SK-N-SH (cell line): ENCODE measurements around the gene PDE6B.

Experiments
- EZH2phosphoT487 ChIP-seq: fragments of 200-600 bp; sonication (generic); IDR thresholded peaks from 2 replicates; pipeline ENCODE4 v1.6.1; 2017; ENCODE audit warnings: low read depth, mixed run types, mild to moderate bottlenecking, antibody characterized with exemption, moderate library complexity, borderline replicate concordance
- GABPA ChIP-seq: IDR thresholded peaks from 2 replicates; pipeline ENCODE4 v1.4.0; 2012; ENCODE audit warnings: low read depth, mild to moderate bottlenecking
- GATA2 ChIP-seq: sonication (generic); formaldehyde crosslinking; IDR thresholded peaks from 2 replicates; pipeline ENCODE4 v1.5.0; 2020; ENCODE audit warnings: mild to moderate bottlenecking, missing genetic modification reagents
- JUND ChIP-seq: IDR thresholded peaks from 2 replicates; pipeline ENCODE4 v1.4.0; 2012
- MAX ChIP-seq: IDR thresholded peaks from 2 replicates; pipeline ENCODE4 v1.4.0; 2012; ENCODE audit warnings: low read depth
- MXI1 ChIP-seq: IDR thresholded peaks from 2 replicates; pipeline ENCODE4 v1.6.1; 2012; ENCODE audit warnings: mild to moderate bottlenecking, low read depth, low read length, improper control_type of control experiment
- POLR2AphosphoS5 ChIP-seq: IDR thresholded peaks from 2 replicates; pipeline ENCODE4 v1.6.1; 2012; ENCODE audit warnings: low read depth, low read length
- RCOR1 ChIP-seq: fragments of 150-350 bp; IDR thresholded peaks from 2 replicates; pipeline ENCODE4 v1.6.1; 2017; ENCODE audit warnings: antibody characterized with exemption, low read length
- RFX5 ChIP-seq: IDR thresholded peaks from 2 replicates; pipeline ENCODE4 v1.6.1; 2012; ENCODE audit warnings: mild to moderate bottlenecking, improper control_type of control experiment, low read length
- SMC3 ChIP-seq: IDR thresholded peaks from 2 replicates; pipeline ENCODE4 v1.6.1; 2012; ENCODE audit warnings: low read depth, low read length, improper control_type of control experiment
- YY1 ChIP-seq: IDR thresholded peaks from 2 replicates; pipeline ENCODE4 v1.4.0; 2012; ENCODE audit warnings: low read depth, mild to moderate bottlenecking
- TF ChIP-seq, protein P1 (sequence below): fragments of 200-600 bp; sonication (generic); IDR thresholded peaks from 2 replicates; pipeline ENCODE4 v1.6.1; 2017; ENCODE audit warnings: antibody characterized with exemption, mild to moderate bottlenecking, moderate library complexity
- TF ChIP-seq, protein P2 (sequence below): IDR thresholded peaks from 2 replicates; pipeline ENCODE4 v1.4.0; 2012; ENCODE audit warnings: low read depth, borderline replicate concordance

- TF ChIP-seq GATA2 (CRISPR knock-in tag) (no peak), SMC3 (no peak), JUND (no peak), GABPA (no peak), MAX (no peak), YY1 (no peak), MXI1 (no peak), EZH2phosphoT487 (no peak), POLR2AphosphoS5 (no peak), RCOR1 (no peak), RFX5 (no peak)
- TF ChIP-seq, protein P1, sequence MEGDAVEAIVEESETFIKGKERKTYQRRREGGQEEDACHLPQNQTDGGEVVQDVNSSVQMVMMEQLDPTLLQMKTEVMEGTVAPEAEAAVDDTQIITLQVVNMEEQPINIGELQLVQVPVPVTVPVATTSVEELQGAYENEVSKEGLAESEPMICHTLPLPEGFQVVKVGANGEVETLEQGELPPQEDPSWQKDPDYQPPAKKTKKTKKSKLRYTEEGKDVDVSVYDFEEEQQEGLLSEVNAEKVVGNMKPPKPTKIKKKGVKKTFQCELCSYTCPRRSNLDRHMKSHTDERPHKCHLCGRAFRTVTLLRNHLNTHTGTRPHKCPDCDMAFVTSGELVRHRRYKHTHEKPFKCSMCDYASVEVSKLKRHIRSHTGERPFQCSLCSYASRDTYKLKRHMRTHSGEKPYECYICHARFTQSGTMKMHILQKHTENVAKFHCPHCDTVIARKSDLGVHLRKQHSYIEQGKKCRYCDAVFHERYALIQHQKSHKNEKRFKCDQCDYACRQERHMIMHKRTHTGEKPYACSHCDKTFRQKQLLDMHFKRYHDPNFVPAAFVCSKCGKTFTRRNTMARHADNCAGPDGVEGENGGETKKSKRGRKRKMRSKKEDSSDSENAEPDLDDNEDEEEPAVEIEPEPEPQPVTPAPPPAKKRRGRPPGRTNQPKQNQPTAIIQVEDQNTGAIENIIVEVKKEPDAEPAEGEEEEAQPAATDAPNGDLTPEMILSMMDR: no peak
- TF ChIP-seq, protein P2, sequence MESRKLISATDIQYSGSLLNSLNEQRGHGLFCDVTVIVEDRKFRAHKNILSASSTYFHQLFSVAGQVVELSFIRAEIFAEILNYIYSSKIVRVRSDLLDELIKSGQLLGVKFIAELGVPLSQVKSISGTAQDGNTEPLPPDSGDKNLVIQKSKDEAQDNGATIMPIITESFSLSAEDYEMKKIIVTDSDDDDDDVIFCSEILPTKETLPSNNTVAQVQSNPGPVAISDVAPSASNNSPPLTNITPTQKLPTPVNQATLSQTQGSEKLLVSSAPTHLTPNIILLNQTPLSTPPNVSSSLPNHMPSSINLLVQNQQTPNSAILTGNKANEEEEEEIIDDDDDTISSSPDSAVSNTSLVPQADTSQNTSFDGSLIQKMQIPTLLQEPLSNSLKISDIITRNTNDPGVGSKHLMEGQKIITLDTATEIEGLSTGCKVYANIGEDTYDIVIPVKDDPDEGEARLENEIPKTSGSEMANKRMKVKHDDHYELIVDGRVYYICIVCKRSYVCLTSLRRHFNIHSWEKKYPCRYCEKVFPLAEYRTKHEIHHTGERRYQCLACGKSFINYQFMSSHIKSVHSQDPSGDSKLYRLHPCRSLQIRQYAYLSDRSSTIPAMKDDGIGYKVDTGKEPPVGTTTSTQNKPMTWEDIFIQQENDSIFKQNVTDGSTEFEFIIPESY: no peak
These were observed 32.4 kb upstream of the PDE6B start for GRCh38 chr4:592825-593520.
